IMR-90 (cell line): ENCODE measurements around the gene ATP5PB. TPM values are rescaled to one million over a fixed set of nuclear protein-coding genes. Genes with fewer than 3 reads are reported as not detected.

Experiments
- ATAC-seq: fragments of 200-7000 bp; cut with Tn5 transposase; 2 replicates; pipeline ENCODE4 v1.9.1; 2020; ENCODE audit warnings: low read depth, mild to moderate bottlenecking, moderate library complexity
- BruUV-seq: library from RNA; stranded (reverse); fragments of 400-500 nt; replicated peaks from 2 replicates; lab custom pipeline; 2021; lab: Mats Ljungman, UMichigan
- CTCF ChIA-PET: fragments of 300-600 bp; formaldehyde crosslinking; extraction: SDS; loops from one replicate; lab custom pipeline; 2021; ENCODE audit warnings: antibody characterized with exemption; lab: Yijun Ruan, JAX
- POLR2A ChIA-PET: fragments of 300-600 bp; sonication (Branson Sonifier 250); formaldehyde crosslinking; loops from one replicate; lab custom pipeline; 2022; ENCODE audit warnings: antibody characterized with exemption; ENCODE audit not compliant: unreplicated experiment; lab: Charles Lee
- DNase-seq: peaks from one replicate; pipeline ENCODE4 v3.0.0; 2013
- H2AFZ ChIP-seq: replicated peaks from 2 replicates; pipeline ENCODE3; 2013; ENCODE audit warnings: low read length, mild to moderate bottlenecking; ENCODE audit not compliant: poor library complexity
- H2AK5ac ChIP-seq: 2 replicates; pipeline ENCODE4 v1.6.1; 2013; ENCODE audit warnings: low read depth, low read length, inconsistent platforms
- H2AK9ac ChIP-seq: replicated peaks from 2 replicates; pipeline ENCODE3; 2013; ENCODE audit warnings: mild to moderate bottlenecking, low read depth, low read length, moderate library complexity; ENCODE audit not compliant: poor library complexity
- H2BK120ac ChIP-seq: 2 replicates; pipeline ENCODE4 v1.6.1; 2013; ENCODE audit warnings: low read depth, low read length, inconsistent platforms
- H2BK15ac ChIP-seq: 3 replicates; pipeline ENCODE4 v1.6.1; 2013; ENCODE audit warnings: low read depth, low read length, inconsistent platforms
- H2BK20ac ChIP-seq: 2 replicates; pipeline ENCODE4 v1.6.1; 2013; ENCODE audit warnings: low read depth, mild to moderate bottlenecking, inconsistent platforms, low read length, moderate library complexity
- H2BK5ac ChIP-seq: 2 replicates; pipeline ENCODE4 v1.6.1; 2013; ENCODE audit warnings: mild to moderate bottlenecking, low read depth, low read length, inconsistent platforms; ENCODE audit not compliant: poor library complexity, severe bottlenecking
- H3K14ac ChIP-seq: replicated peaks from 2 replicates; pipeline ENCODE4 v1.6.1; 2013; ENCODE audit warnings: low read depth, low read length, inconsistent platforms
- H3K18ac ChIP-seq: 2 replicates; pipeline ENCODE4 v1.6.1; 2013; ENCODE audit warnings: low read depth, low read length, control low read depth
- H3K23ac ChIP-seq: 2 replicates; pipeline ENCODE4 v1.6.1; 2013; ENCODE audit warnings: low read depth, low read length, inconsistent platforms
- H3K27ac ChIP-seq: 2 replicates; pipeline ENCODE4 v1.5.1; 2013; ENCODE audit warnings: mild to moderate bottlenecking, control low read depth, low read length; ENCODE audit not compliant: insufficient read depth
- H3K27me3 ChIP-seq: 2 replicates; pipeline ENCODE4 v1.6.1; 2013; ENCODE audit warnings: low read length; ENCODE audit not compliant: control insufficient read depth, insufficient read depth
- H3K36me3 ChIP-seq: 2 replicates; pipeline ENCODE4 v1.6.1; 2013; ENCODE audit warnings: low read length, mixed read lengths; ENCODE audit not compliant: control insufficient read depth, insufficient read depth
- H3K4ac ChIP-seq: 2 replicates; pipeline ENCODE4 v1.6.1; 2013; ENCODE audit warnings: low read depth, low read length, inconsistent platforms
- H3K4me1 ChIP-seq: 2 replicates; pipeline ENCODE4 v1.6.1; 2013; ENCODE audit warnings: low read length, mixed read lengths; ENCODE audit not compliant: control insufficient read depth, insufficient read depth
- H3K4me2 ChIP-seq: 2 replicates; pipeline ENCODE4 v1.6.1; 2013; ENCODE audit warnings: low read depth, mild to moderate bottlenecking, control low read depth, low read length, moderate library complexity
- H3K4me3 ChIP-seq: 2 replicates; pipeline ENCODE4 v1.5.1; 2013; ENCODE audit warnings: low read depth, mild to moderate bottlenecking, control low read depth, low read length, moderate library complexity; ENCODE audit not compliant: insufficient read depth
- H3K56ac ChIP-seq: 2 replicates; pipeline ENCODE4 v1.6.1; 2013; ENCODE audit warnings: low read length, inconsistent platforms; ENCODE audit not compliant: insufficient read depth; ENCODE audit errors: extremely low read depth
- H3K79me1 ChIP-seq, 2 experiments: 2 replicates each; pipeline ENCODE4 v1.6.1; 2013; ENCODE audit warnings: low read length in 2 of 2, inconsistent platforms in 1 of 2, low read depth in 1 of 2
- H3K9ac ChIP-seq: 2 replicates; pipeline ENCODE4 v1.6.1; 2013; ENCODE audit warnings: low read depth, low read length, control low read depth
- H3K9me1 ChIP-seq: 2 replicates; pipeline ENCODE4 v1.6.1; 2013; ENCODE audit warnings: low read length, inconsistent platforms; ENCODE audit not compliant: insufficient read depth
- H3K9me3 ChIP-seq: 2 replicates; pipeline ENCODE4 v1.6.1; 2013; ENCODE audit warnings: low read length; ENCODE audit not compliant: control insufficient read depth, insufficient read depth
- H4K20me1 ChIP-seq: 2 replicates; pipeline ENCODE4 v1.6.1; 2013; ENCODE audit warnings: low read length, inconsistent platforms; ENCODE audit not compliant: insufficient read depth
- H4K5ac ChIP-seq: 2 replicates; pipeline ENCODE4 v1.6.1; 2013; ENCODE audit warnings: mild to moderate bottlenecking, low read depth, low read length, control low read depth
- H4K8ac ChIP-seq, 2 experiments: 2 replicates each; pipeline ENCODE4 v1.6.1; 2013; ENCODE audit warnings: low read depth in 2 of 2, low read length in 2 of 2, control low read depth in 1 of 2, inconsistent platforms in 1 of 2
- H4K91ac ChIP-seq: 2 replicates; pipeline ENCODE4 v1.6.1; 2013; ENCODE audit warnings: low read depth, low read length, inconsistent platforms; ENCODE audit not compliant: insufficient read depth
- BHLHE40 ChIP-seq: fragments of 150-350 bp; IDR thresholded peaks from 2 replicates; pipeline ENCODE4 v1.6.1; 2016; ENCODE audit warnings: mild to moderate bottlenecking, low read depth, low read length
- CEBPB ChIP-seq: IDR thresholded peaks from 2 replicates; pipeline ENCODE4 v1.6.1; 2012; ENCODE audit warnings: low read depth, low read length, improper control_type of control experiment
- CHD1 ChIP-seq: IDR thresholded peaks from 2 replicates; pipeline ENCODE4 v1.6.1; 2012; ENCODE audit warnings: low read depth, low read length, improper control_type of control experiment
- CTCF ChIP-seq: conservative IDR thresholded peaks from 2 replicates; pipeline ENCODE4 v1.5.1; 2012; ENCODE audit warnings: mild to moderate bottlenecking, low read depth, low read length, improper control_type of control experiment
- ELK1 ChIP-seq: fragments of 150-350 bp; IDR thresholded peaks from 2 replicates; pipeline ENCODE4 v1.6.1; 2016; ENCODE audit warnings: low read depth, mild to moderate bottlenecking, low read length, moderate library complexity, borderline replicate concordance
- FOS ChIP-seq: fragments of 150-350 bp; IDR thresholded peaks from 2 replicates; pipeline ENCODE4 v1.6.1; 2016; ENCODE audit warnings: low read depth, low read length
- MAFK ChIP-seq: IDR thresholded peaks from 2 replicates; pipeline ENCODE4 v1.6.1; 2012; ENCODE audit warnings: low read depth, low read length, improper control_type of control experiment
- NFE2L2 ChIP-seq: fragments of 150-350 bp; IDR thresholded peaks from 2 replicates; pipeline ENCODE4 v1.6.1; 2016; ENCODE audit warnings: low read depth, mild to moderate bottlenecking, low read length
- USF2 ChIP-seq: fragments of 150-350 bp; IDR thresholded peaks from 2 replicates; pipeline ENCODE4 v1.6.1; 2017; ENCODE audit warnings: mild to moderate bottlenecking, antibody characterized with exemption, low read length, low read depth
- WGBS, 2 experiments: methylation state at CpG; one replicate each; pipeline versions ENCODE4 v1.1.5 to v1.1.7; 2013; ENCODE audit warnings: missing lambda C conversion rate in 2 of 2; ENCODE audit not compliant: insufficient read length in 1 of 2; ENCODE audit errors: extremely low coverage in 2 of 2; 5-methylcytosine and 5-hydroxymethylcytosine counted together
- dilution Hi-C: fragments of 300-500 bp; cut with HindIII; formaldehyde crosslinking; loops from one replicate; pipeline ENCODE4 v1.14.3; 2018; ENCODE audit warnings: low sequenced_read_pairs; ENCODE audit not compliant: unreplicated experiment
- in situ Hi-C: fragments of 300-500 bp; cut with MboI; formaldehyde crosslinking; loops from 3 replicates; pipeline ENCODE4 v1.14.3; 2019; ENCODE audit warnings: low sequenced_read_pairs, inconsistent platforms, mixed read lengths
- intact Hi-C: fragments of 100-400 bp; cut with micrococcal nuclease; formaldehyde crosslinking; loops from 2 replicates; pipeline ENCODE4 v1.10.0; 2022
- polyA plus RNA-seq, 3 experiments: library from polyadenylated mRNA; depleted of rRNA; stranded (reverse); fragments of >200 nt; gene quantifications; 2 replicates each; pipeline ENCODE4 v1.2.3, GENCODE V29; 2012; ENCODE audit warnings: low replicate concordance in 1 of 3
- total RNA-seq: library from RNA; depleted of rRNA; stranded (reverse); fragments of >200 nt; gene quantifications from 2 replicates; pipeline ENCODE4 v1.2.3, GENCODE V29; 2012

The ATP5PB gene
- total and polyA plus RNA-seq, 2 of the 4 experiments (the other 2 are of a cell fraction) = 234 to 301 TPM

GRCh38 chr1:111471538-111471937 is 22.3 kb downstream of the ATP5PB start:
- POLR2A ChIA-PET = no interaction called here
- Histone ChIP-seq H3K56ac (no peak overlapping the region), H3K9me1 (no peaks in the 10 kb centered on the region), H4K8ac (no peak overlapping the region), H2BK5ac (no peak overlapping the region), H2BK15ac (no peak overlapping the region), H3K9me3 (no peaks in the 10 kb centered on the region), H3K27me3 (no peaks in the 10 kb centered on the region), H2BK120ac (no peak overlapping the region), H3K36me3 (peaks cover 11% of the 10 kb centered on the region), H3K4me1 (no peaks in the 10 kb centered on the region), H3K79me1 (no peaks in the 10 kb centered on the region), H4K91ac (no peak overlapping the region), H3K14ac (no peak overlapping the region), H4K5ac (no peak overlapping the region), H3K4me2 (no peak overlapping the region), H3K9ac (no peak overlapping the region), H3K4ac (no peak overlapping the region), H4K20me1 (no peaks in the 10 kb centered on the region), H3K18ac (no peak overlapping the region), H3K23ac (no peak overlapping the region), H2AK9ac (no peak overlapping the region), H2BK20ac (no peak overlapping the region), H3K27ac (no peak overlapping the region), H3K4me3 (no peak overlapping the region), H2AFZ (no peak overlapping the region), H2AK5ac (no peak overlapping the region)
- TF ChIP-seq CEBPB (no peak), ELK1 (no peak), CHD1 (no peak), FOS (no peak), MAFK (no peak), CTCF (no peak), BHLHE40 (no peak), NFE2L2 (no peak), USF2 (no peak)
- in situ Hi-C loops (no loop called here), dilution Hi-C loops (loop anchor here (25.0 kb wide), 1 partner anchor 291 kb away; the partner anchor contains the start of gene DDX20), intact Hi-C loops (no loop called here)
- DNase-seq = no peak
- WGBS, 2 experiments = no CpG with 5 or more reads among the region's 3 CpGs
- no TSS peak for BruUV-seq
- CTCF ChIA-PET = no interaction called here
- ATAC-seq = no peak
